Lower lobe of right lung (tissue), 2 donors: ENCODE results near the gene TES. TPM values are rescaled to one million over a fixed set of nuclear protein-coding genes. Genes with fewer than 3 reads are reported as not detected.
A peak's percentile ranks its signal among the peaks of the same experiment; 100 is the strongest.
"Not testable (repeated sequence)": the region's sequence is repeated elsewhere in the genome, so short reads cannot be mapped to it uniquely, and the experiment has no call there.

Experiments
- ATAC-seq, 2 donors: fragments of 200-7000 bp; cut with Tn5 transposase; one replicate each; pipeline ENCODE4 v1.9.1; 2020 to 2022; ENCODE audit warnings: mild to moderate bottlenecking in 2 of 2, moderate library complexity in 2 of 2
- DNase-seq: peaks from one replicate; pipeline ENCODE4 v3.0.0-alpha.2; 2020
- H3K27ac ChIP-seq: fragments of 200-600 bp; one replicate; pipeline ENCODE4 v1.8.0; 2022
- H3K27me3 ChIP-seq: fragments of 200-600 bp; one replicate; pipeline ENCODE4 v1.8.0; 2022; ENCODE audit warnings: low read depth
- H3K36me3 ChIP-seq: fragments of 200-600 bp; one replicate; pipeline ENCODE4 v1.8.0; 2022; ENCODE audit warnings: mild to moderate bottlenecking
- H3K4me1 ChIP-seq: fragments of 200-600 bp; one replicate; pipeline ENCODE4 v1.8.0; 2022
- H3K4me3 ChIP-seq: fragments of 200-600 bp; one replicate; pipeline ENCODE4 v1.8.0; 2022; ENCODE audit warnings: mild to moderate bottlenecking
- H3K9me3 ChIP-seq: fragments of 200-600 bp; one replicate; pipeline ENCODE4 v1.8.0; 2022
- CTCF ChIP-seq: fragments of 200-600 bp; IDR thresholded peaks from one replicate; pipeline ENCODE4 v1.8.0; 2022; ENCODE audit warnings: antibody characterized with exemption, mild to moderate bottlenecking
- intact Hi-C: fragments of 100-400 bp; cut with DNase I; formaldehyde crosslinking; loops from one replicate; pipeline ENCODE4 v1.11.0; 2022
- total RNA-seq: library from RNA; stranded (reverse); fragmentation: NEBNext Ultra II Directional; extraction: Animal tissue kit (Norgen Biotek cat#: 25700); gene quantifications from one replicate; pipeline ENCODE4 v1.2.1, GENCODE V29; 2021
- donor health status: DM: no; HTN: yes; CAD: no; lungs with severe emphysema.

The TES gene
- total RNA-seq, 1 donor from 2014 or later = 74.5 TPM

DNA sequence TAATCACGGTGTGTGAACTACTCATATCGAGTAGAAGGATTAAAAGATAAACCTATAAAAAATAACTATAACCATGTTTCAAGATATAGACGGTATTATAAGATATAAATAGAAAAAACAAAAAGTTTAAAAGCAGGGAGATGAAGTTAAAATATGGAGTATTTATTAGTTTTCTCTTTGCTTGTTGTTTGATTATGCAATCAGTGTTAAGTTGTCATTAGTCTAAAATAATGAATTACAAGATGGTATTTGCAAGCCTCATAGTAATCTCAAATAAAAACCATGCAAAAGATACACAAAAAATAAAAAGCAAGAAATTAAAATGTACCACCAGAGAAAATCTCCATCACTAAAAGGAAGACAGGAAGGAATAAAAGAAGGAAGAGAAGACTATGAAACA is 83.3 kb downstream of the TES start:
- Histone ChIP-seq H3K4me3 (no peak overlapping the region), H3K36me3 (no peaks in the 10 kb centered on the region), H3K9me3 (peaks cover 5% of the 10 kb centered on the region), H3K27me3 (no peaks in the 10 kb centered on the region), H3K27ac (no peak overlapping the region), H3K4me1 (no peaks in the 10 kb centered on the region)
- ATAC-seq = no peak
- no peak for DNase-seq
- intact Hi-C loops = no loop called here
- TF ChIP-seq CTCF = no peak

DNA sequence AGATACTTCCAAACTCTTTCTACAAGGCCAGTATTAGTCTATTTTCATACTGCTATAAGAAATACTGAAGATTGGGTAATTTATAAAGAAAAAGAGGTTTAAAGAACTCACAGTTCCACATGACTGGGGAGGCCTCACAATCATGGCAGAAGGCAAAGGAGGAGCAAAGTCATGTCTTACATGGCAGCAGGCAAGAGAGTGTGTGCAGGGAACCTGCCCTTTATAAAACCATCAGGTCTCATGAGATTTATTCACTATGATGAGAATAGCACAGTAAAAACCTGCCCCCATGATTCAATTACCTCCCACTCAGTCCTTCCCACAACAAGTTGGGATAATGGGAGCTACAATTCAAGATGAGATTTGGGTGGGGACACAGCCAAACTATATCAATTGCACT is 85.6 kb downstream of the TES start:
- DNase-seq, H3K36me3 ChIP-seq, intact Hi-C loops, H3K27me3 ChIP-seq, H3K27ac ChIP-seq, H3K9me3 ChIP-seq, H3K4me3 ChIP-seq, ATAC-seq, H3K4me1 ChIP-seq: not testable (repeated sequence)

DNA sequence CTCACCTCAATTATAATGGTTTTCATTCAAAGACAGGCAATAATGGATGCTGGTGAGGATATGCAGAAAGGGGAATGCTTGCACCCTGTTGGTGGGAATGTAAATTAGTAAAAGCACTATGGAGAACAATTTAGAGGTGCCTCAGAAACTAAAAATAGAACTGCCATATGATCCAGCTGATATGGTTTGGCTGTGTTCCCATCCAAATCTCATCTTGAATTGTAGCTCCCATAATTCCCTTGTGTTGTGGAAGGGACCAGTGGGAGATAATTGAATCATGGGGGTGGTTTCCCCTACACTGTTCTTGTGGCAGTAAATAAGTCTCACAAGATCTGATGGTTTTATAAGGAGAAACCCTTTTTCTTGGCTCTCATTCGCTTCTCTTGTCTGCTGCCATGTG is 87.7 kb downstream of the TES start:
- no peaks in the 10 kb centered on the region for H3K9me3 ChIP-seq
- DNase-seq (no peak), ATAC-seq (no peak)
- intact Hi-C loops = no loop called here
- no peak for TF ChIP-seq CTCF
- H3K4me3 ChIP-seq = no peak overlapping the region
- H3K4me1 ChIP-seq = no peaks in the 10 kb centered on the region
- no peaks in the 10 kb centered on the region for H3K36me3 ChIP-seq
- H3K27ac ChIP-seq = no peak overlapping the region
- no peaks in the 10 kb centered on the region for H3K27me3 ChIP-seq

- no peaks in the 10 kb centered on the region for H3K9me3 ChIP-seq
- no peak for TF ChIP-seq CTCF
- H3K4me1 ChIP-seq = no peaks in the 10 kb centered on the region
- H3K27ac ChIP-seq = no peak overlapping the region
- intact Hi-C loops = no loop called here
- no peaks in the 10 kb centered on the region for H3K36me3 ChIP-seq
- ATAC-seq (no peak), DNase-seq (no peak)
- no peak overlapping the region for H3K4me3 ChIP-seq
- no peaks in the 10 kb centered on the region for H3K27me3 ChIP-seq
Measured at GRCh38 chr7:116298576-116298975, 88.2 kb downstream of the TES start.

DNA sequence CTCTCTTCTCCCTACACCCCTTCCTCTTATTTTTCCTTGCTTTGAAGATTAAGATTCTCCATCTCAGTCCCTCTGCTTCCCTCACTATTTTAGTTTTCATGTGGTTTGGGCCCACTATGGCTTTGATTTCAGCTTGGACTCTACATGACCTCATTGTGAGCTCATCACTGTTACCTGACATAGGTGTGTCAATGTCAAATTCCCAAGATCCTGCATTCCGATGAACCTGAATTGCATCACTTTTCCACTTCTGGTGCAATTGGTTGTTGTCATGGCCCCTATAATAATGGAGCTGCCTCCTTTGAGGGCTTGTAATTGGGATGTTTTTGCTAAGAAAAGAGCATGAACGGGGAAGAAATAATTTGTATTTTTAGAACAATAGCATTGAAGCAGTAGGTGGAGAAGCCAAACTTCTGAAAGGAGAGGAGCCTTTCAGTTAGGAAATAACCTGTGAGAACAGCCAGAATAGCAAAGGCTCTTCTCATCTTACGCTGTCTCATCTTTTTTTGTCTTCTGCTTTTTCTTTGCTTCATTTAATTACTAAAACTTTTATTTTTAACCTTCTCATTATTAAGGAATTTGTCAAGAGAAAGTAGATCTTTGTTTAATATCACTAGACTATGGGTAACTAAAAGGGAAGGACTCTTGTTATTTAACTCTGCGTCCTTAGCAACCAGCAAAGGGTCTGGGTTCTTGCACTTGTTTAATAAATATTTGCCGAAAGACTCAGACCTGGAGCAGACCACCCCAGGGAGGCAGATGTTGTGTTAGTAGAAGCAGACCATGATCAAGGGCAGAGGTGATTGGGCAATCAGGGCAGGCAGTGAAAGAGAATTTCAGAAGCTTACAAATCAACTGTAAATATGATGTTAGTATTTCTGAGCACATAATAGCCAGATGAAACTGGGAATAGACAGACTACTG is 95.4 kb downstream of the TES start:
- no peak overlapping the region for H3K27ac ChIP-seq
- DNase-seq (no peak), ATAC-seq (peak in 1 of 2 donors; percentile 75)
- TF ChIP-seq CTCF = no peak
- no peaks in the 10 kb centered on the region for H3K9me3 ChIP-seq
- intact Hi-C loops = no loop called here
- H3K27me3 ChIP-seq = no peaks in the 10 kb centered on the region
- H3K4me1 ChIP-seq = no peaks in the 10 kb centered on the region
- no peaks in the 10 kb centered on the region for H3K36me3 ChIP-seq
- H3K4me3 ChIP-seq = no peak overlapping the region

- Histone ChIP-seq H3K4me1 (no peaks in the 10 kb centered on the region), H3K27me3 (no peaks in the 10 kb centered on the region), H3K4me3 (no peak overlapping the region), H3K36me3 (no peaks in the 10 kb centered on the region), H3K9me3 (no peaks in the 10 kb centered on the region), H3K27ac (no peak overlapping the region)
- ATAC-seq (no peak), DNase-seq (no peak)
- intact Hi-C loops = no loop called here
- no peak for TF ChIP-seq CTCF
Measured at GRCh38 chr7:116306409-116307048, 96.2 kb downstream of the TES start.
